ENCODE results near the gene WDR36. TPM values are rescaled to one million over a fixed set of nuclear protein-coding genes. Genes with fewer than 3 reads are reported as not detected.

The WDR36 gene
- 10 to 100 TPM; 17.6 to 22.3 TPM for total RNA-seq
- long read RNA-seq, donor 1, full-length matches to known transcripts: 2 of 5 reads
- long read RNA-seq, donor 1, partial matches to known transcripts: 2 of 5 reads
- long read RNA-seq, donor 1, other reads (novel, unspliced or antisense): 1 of 5 reads
- long read RNA-seq, donor 2, full-length matches to known transcripts: 4 of 13 reads
- long read RNA-seq, donor 2, partial matches to known transcripts: 4 of 13 reads
- long read RNA-seq, donor 2, other reads (novel, unspliced or antisense): 5 of 13 reads

- intact Hi-C loops (cut with DNase I): loop anchor here in 1 of 2 donors (10.0 kb wide), 1 partner anchor 327 kb away; no protein-coding TSS in a partner anchor
- peak; percentile 96 for DNase-seq (ENCODE audit: low spot score)
Measured at GRCh38 chr5:111092062-111092853, at the start of gene WDR36. Gene WDR36, plus strand, starts transcription at chr5:111092348. Its CDS starts 109 bp downstream, at chr5:111092457.

- no peak for DNase-seq (ENCODE audit: low spot score)
- intact Hi-C loops (cut with DNase I): no loop called here
Measured at GRCh38 chr5:111043712-111044506, 48.2 kb upstream of the WDR36 start.

GRCh38 chr5:111058064-111058463 is 34.1 kb upstream of the WDR36 start:
- intact Hi-C loops (cut with DNase I): no loop called here
- no peak for DNase-seq (ENCODE audit: low spot score)

GRCh38 chr5:111060169-111060568 is 32.0 kb upstream of the WDR36 start:
- no peak for DNase-seq (ENCODE audit: low spot score)
- intact Hi-C loops (cut with DNase I): no loop called here

- intact Hi-C loops (cut with DNase I): no loop called here
- no peak for DNase-seq (ENCODE audit: low spot score)
Measured at GRCh38 chr5:111061618-111062017, 30.5 kb upstream of the WDR36 start.

DNA sequence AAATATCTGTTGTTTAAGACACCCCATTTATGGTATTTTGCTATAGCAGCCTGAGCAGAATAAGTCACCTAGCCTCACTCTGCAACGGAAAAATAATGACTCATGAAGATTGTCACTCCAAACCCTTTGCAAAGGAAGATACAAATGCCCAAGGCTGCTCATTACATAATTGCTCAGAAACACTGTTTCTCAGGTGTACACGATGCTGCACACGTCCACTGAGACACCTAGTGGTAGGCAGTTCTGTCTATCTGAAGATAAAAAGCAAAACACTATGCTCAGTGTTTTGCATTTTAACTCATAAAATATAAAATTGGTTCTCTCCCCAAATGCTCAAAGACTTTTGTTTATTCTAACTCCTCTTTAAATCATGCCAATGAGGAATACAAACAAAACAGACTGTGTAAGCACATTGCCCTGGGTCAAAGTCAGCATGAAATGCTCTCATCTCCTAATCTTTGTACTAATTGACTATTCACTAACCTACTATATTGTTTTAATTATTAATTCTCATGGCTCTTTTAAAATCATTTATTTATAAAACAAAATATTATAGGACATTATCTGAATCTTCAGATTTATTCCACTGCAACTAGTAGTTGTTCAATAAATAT is 28.3 kb upstream of the WDR36 start:
- intact Hi-C loops (cut with DNase I): no loop called here
- DNase-seq (ENCODE audit: low spot score): no peak

GRCh38 chr5:111066261-111066938 is 25.7 kb upstream of the WDR36 start:
- no peak for DNase-seq (ENCODE audit: low spot score)
- intact Hi-C loops (cut with DNase I): no loop called here

DNA sequence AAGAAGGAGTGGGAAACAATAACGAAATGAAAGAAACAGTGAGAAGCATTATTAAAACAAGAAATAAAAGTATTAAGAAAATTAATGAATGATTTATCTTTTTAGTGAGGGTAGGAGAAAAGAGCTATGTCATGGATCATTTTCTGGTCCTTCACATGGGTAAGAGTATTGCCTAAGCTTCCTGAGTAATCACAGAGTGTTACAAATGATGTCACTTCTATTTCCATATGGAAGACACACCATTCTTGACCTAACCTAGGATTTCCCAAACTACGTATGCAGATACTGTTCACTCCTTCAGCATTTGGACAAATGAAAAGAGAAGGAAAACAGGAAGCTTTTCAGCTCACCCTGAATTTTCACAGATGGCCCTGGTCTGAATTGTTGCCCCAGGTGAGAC is 23.9 kb upstream of the WDR36 start:
- intact Hi-C loops (cut with DNase I): no loop called here

GRCh38 chr5:111069839-111070238 is 22.3 kb upstream of the WDR36 start:
- intact Hi-C loops (cut with DNase I): no loop called here
- DNase-seq (ENCODE audit: low spot score): no peak

More for the DNA sequence above, 23.9 kb upstream of the WDR36 start:
- no peak for DNase-seq (ENCODE audit: low spot score)

GRCh38 chr5:111070272-111071134 is 21.6 kb upstream of the WDR36 start:
- intact Hi-C loops (cut with DNase I): no loop called here
- peak; percentile 79 for DNase-seq (ENCODE audit: low spot score)

GRCh38 chr5:111071413-111071812 is 20.7 kb upstream of the WDR36 start, which contains the start of gene TSLP:
Gene TSLP, plus strand, starts transcription at chr5:111071713. Its CDS starts 178 bp downstream, at chr5:111071891.
- no peak for DNase-seq (ENCODE audit: low spot score)
- intact Hi-C loops (cut with DNase I): no loop called here

DNA sequence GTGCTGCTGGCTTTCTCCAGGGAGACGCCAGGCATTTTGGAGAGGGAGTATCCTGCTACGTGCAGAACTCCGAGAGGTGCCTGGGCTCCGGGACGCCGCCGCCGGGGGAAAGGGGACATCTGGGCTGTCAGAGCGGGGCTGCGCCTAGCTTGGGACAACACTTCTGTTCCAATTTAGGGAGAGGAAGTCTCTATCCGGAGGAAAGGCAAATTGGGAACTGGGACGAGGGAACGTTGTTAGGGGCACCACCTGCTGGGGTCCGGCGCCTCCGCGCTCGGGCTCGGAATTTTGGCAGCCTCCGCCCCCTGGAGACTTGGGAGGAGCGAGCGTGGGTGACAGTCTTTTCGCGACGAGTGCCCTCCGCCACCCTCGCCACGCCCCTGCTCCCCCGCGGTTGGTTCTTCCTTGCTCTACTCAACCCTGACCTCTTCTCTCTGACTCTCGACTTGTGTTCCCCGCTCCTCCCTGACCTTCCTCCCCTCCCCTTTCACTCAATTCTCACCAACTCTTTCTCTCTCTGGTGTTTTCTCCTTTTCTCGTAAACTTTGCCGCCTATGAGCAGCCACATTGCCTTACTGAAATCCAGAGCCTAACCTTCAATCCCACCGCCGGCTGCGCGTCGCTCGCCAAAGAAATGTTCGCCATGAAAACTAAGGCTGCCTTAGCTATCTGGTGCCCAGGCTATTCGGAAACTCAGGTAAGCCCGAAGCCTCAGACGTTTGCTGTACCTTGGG is 19.0 kb upstream of the WDR36 start:
- intact Hi-C loops (cut with DNase I): no loop called here
- DNase-seq (ENCODE audit: low spot score): peak; percentile 85

DNA sequence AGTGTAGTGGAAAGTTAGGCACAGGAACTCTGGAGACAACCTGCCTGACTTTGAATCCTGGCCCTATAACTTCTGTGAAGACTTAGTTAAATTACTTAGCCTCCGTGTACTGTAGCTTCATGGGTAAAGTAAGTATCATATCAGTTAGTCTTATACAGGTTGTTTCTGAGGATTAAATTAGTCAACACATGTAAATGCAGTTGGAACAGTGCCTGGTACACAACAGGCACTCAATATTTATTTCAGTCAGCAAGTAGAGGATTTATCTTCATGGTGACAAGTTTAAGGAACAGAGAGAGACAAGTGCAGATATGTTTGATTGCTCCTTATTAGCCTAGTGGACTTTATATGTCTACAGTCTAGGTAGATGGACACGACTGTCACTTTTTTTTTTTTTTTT is 17.9 kb upstream of the WDR36 start:
- intact Hi-C loops (cut with DNase I): no loop called here
- no peak for DNase-seq (ENCODE audit: low spot score)

DNA sequence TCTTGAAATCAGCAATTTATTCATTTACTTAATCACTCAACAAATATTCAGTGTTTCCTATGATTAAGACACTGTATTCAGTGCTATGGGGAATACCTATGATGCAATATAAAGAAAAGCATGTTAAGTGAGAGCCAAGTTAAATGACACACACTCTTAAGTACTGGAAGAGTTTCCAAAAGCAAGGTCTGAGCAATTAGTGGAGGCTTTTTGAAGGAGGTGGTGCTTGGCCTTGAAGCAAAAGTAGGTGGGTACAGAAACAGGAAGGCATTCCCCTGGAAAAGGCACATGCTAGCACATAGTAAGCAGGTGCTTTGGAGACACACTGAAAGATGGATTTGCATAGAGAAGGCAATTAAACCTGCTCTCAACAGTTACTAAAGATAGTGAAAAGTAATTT is 16.6 kb upstream of the WDR36 start:
- no peak for DNase-seq (ENCODE audit: low spot score)
- intact Hi-C loops (cut with DNase I): no loop called here

DNA sequence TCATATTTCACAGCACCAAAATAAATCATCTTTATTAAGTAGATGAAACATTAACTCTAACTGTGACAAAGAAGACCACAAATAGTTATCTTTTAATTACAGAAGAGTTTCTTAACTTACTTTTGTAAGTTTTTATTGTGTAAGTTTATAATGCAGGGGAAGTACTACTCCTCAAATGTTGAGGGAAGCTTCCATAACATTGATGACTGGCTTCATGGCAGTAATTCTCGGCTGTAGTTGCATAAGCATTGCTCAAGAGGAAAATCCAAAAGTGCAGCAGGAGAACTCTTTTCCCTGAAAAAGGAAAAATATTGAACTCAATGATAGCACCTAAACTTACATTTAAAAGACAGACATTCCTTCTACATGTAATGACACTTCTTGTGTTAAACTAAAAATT is 16.1 kb upstream of the WDR36 start:
- intact Hi-C loops (cut with DNase I): no loop called here
- no peak for DNase-seq (ENCODE audit: low spot score)

DNA sequence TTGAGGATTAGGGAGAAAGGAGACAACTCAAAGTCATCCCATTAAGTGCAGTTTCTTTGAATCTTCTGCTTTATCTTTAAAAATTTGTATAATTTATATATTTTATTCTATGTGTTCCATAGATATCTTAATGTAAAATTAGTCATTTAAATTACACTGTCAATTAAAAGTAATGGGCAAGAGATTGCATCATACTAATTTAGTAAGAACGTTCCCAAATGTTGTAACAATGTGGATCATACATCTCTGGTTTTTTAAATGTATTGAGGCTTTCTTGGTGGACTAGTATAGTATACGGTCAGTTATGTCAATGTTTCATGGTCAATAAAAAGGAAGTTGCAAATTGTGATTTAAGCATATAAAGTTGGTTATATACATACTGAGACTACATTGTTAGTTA is 14.5 kb upstream of the WDR36 start:
- no peak for DNase-seq (ENCODE audit: low spot score)

DNA sequence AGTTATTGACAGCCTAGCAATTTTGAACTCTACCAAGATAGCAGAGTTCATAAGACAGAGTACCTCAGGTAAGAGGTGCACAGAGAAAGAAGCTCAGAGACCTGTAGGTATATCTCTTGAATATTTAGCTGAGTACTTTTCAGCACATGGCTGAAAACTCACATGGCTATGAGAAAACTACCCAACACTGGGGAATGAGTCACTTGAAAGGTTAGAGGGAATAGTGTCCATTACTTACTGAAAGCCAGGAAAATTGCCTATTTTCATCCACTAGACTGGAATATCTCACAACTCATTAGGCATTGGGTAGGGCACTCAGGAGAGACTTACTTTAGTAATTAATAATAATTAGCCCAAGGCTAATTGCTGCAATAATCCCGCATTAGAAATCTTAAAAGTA is 12.3 kb upstream of the WDR36 start:
- no peak for DNase-seq (ENCODE audit: low spot score)
- intact Hi-C loops (cut with DNase I): no loop called here

More for the DNA sequence above, 14.5 kb upstream of the WDR36 start:
- intact Hi-C loops (cut with DNase I): no loop called here
